Erythroblast (primary cell): Measurements from ENCODE around the gene TBCD.

ENCODE experiments used
- GATA1 ChIP-seq: IDR thresholded peaks from 2 replicates; pipeline ENCODE4 v1.6.1; 2011; ENCODE audit warnings: low read depth, mild to moderate bottlenecking, control low read depth, low read length, moderate library complexity
- POLR2A ChIP-seq: IDR thresholded peaks from 2 replicates; pipeline ENCODE4 v1.6.1; 2011; ENCODE audit warnings: mild to moderate bottlenecking, low read length

- TF ChIP-seq POLR2A (no peak), GATA1 (no peak)
Observed at GRCh38 chr17:82743344-82744219, 8.3 kb upstream of the TBCD start.
